HG03060 (cell line): ENCODE data around the gene MARCO.

Experiments used
- ATAC-seq: cut with Tn5 transposase; IDR thresholded peaks from one replicate; pipeline ENCODE4 v1.9.1; 2021; ENCODE audit warnings: low read depth, moderate number of reproducible peaks; ENCODE audit not compliant: unreplicated experiment

The MARCO gene

GRCh38 chr2:118942031-118942430 lies at the start of gene MARCO:
TSS of gene MARCO (plus strand) at chr2:118942194. CDS start at chr2:118942301, 107 bp downstream.
- no peak for ATAC-seq

GRCh38 chr2:118893100-118893499 lies 48.9 kb upstream of the MARCO start:
- ATAC-seq = no peak

- ATAC-seq = no peak
Measured at GRCh38 chr2:118902266-118903028, 39.5 kb upstream of the MARCO start.

- no peak for ATAC-seq
Measured at GRCh38 chr2:118903029-118903351, 39.0 kb upstream of the MARCO start.

GRCh38 chr2:118903551-118904479 lies 38.2 kb upstream of the MARCO start:
- ATAC-seq = no peak

GRCh38 chr2:118905206-118905605 lies 36.8 kb upstream of the MARCO start:
- no peak for ATAC-seq

- no peak for ATAC-seq
Measured at GRCh38 chr2:118906186-118906585, 35.8 kb upstream of the MARCO start.

- no peak for ATAC-seq
Measured at GRCh38 chr2:118907759-118908158, 34.2 kb upstream of the MARCO start.

- ATAC-seq = no peak
Measured at GRCh38 chr2:118909191-118909590, 32.8 kb upstream of the MARCO start.

- ATAC-seq = no peak
Measured at GRCh38 chr2:118911166-118911856, 30.7 kb upstream of the MARCO start.

GRCh38 chr2:118911936-118912335 lies 30.1 kb upstream of the MARCO start:
- no peak for ATAC-seq

GRCh38 chr2:118913131-118913802 lies 28.7 kb upstream of the MARCO start:
- no peak for ATAC-seq

GRCh38 chr2:118913803-118914645 lies 28.0 kb upstream of the MARCO start:
- no peak for ATAC-seq

- no peak for ATAC-seq
Measured at GRCh38 chr2:118914721-118915453, 27.1 kb upstream of the MARCO start.

- ATAC-seq = no peak
Measured at GRCh38 chr2:118918017-118918416, 24.0 kb upstream of the MARCO start.

- no peak for ATAC-seq
Measured at GRCh38 chr2:118921646-118922045, 20.3 kb upstream of the MARCO start.

- ATAC-seq = no peak
Measured at GRCh38 chr2:118922254-118922653, 19.7 kb upstream of the MARCO start.

- ATAC-seq = no peak
Measured at GRCh38 chr2:118923371-118923770, 18.6 kb upstream of the MARCO start.

- ATAC-seq = no peak
Measured at GRCh38 chr2:118925476-118925875, 16.5 kb upstream of the MARCO start.
